ENCODE data around the gene PLAAT3. TPM values are rescaled to one million over a fixed set of nuclear protein-coding genes. Genes with fewer than 3 reads are reported as not detected.

PLAAT3 gene
- total and polyA plus RNA-seq, 2 of the 8 experiments (the other 6 are each of a cell fraction or from before 2014, with no cell fraction given) = 109 to 190 TPM

DNA sequence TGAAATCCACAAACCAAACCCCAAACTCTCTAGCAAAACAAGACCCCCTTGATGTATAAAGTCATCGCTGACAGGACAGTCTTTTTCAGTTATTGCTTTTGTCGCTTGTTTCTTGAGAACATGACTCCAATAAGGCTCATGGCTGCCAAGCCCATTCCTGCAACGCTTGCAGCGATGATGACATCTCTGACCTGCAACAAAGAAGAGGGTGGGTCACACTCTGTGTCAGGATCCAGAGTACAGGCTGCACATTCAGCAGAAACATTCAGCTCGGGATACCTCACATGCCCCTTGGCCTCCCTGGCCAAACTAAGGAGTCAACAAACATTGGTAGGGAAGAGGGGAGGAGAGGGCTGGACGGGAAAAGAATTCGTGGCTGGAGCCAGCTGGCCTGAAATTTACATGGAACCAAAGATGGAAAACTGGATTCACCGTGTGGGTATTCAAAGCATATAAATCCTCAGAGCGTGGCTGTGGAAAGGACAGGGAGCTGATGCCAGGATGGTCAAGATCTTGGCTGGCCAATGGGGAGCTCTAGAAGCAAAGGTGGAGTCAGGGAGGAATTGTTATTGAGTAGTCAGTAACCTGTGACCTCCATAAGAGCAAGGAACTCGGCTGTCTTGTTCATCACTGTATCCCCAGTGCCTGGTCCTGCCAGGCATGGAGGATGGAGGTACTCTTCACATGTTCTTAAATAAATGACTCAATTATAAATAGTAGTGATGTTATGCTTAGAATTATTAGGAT is 39.2 kb downstream of the PLAAT3 start:
- H4K5ac ChIP-seq (ENCODE audit: insufficient read length, low read depth, low read length) = no peak overlapping the region
- FAIRE-seq (no peak), DNase-seq (ENCODE audit: low read depth in 1 of 2, low spot score in 2 of 2) (no peak)
- H2BK5ac ChIP-seq (ENCODE audit: low read depth, low read length) = no peak overlapping the region
- H2BK15ac ChIP-seq (ENCODE audit: low read length) = no peak overlapping the region
- H3K4me1 ChIP-seq (replicated peaks in 1 of 4; ENCODE audit: control insufficient read depth in 3 of 4, insufficient read depth in 4 of 4, low read length in 3 of 4) = no peaks in the 10 kb centered on the region
- H3K36me3 ChIP-seq (ENCODE audit: control insufficient read depth in 2 of 4, insufficient read depth in 4 of 4, low read length in 3 of 4) = peaks cover 5 to 29% (median 18%) of the 10 kb centered on the region in 4 experiments; a peak in 6 of 8 replicates
- WGBS, 2 experiments (ENCODE audit: extremely low coverage in 1 of 2, insufficient coverage in 1 of 2, insufficient read length in 1 of 2, insufficient replicate concordance in 2 of 2, low coverage in 1 of 2, low lambda C conversion rate in 2 of 2, missing lambda C conversion rate in 1 of 2) = 93% methylated on average over 10 of the region's 10 CpGs; no CpG with 5 or more reads in 1 of the 2 experiments
- no peak overlapping the region for H2BK20ac ChIP-seq (ENCODE audit: low read length)
- H3K56ac ChIP-seq (replicated peaks; ENCODE audit: insufficient read length, low read depth, low read length) = no peak overlapping the region
- H3K4me2 ChIP-seq (ENCODE audit: insufficient read depth in 1 of 2, low read depth in 2 of 2, low read length in 2 of 2) = no peak overlapping the region
- no peak overlapping the region for H3K14ac ChIP-seq (ENCODE audit: insufficient read length)
- no peak overlapping the region for H2BK120ac ChIP-seq (replicated peaks; ENCODE audit: low read depth, low read length)
- H3K4ac ChIP-seq (replicated peaks; ENCODE audit: insufficient read length, low read depth, low read length) = no peak overlapping the region
- H3K9ac ChIP-seq (replicated peaks in 1 of 4; ENCODE audit: extremely low read depth in 1 of 4, low read depth in 3 of 4, low read length in 3 of 4) = no peak overlapping the region
- ChIA-PET CTCF (ENCODE audit: partially characterized antibody) (interaction anchor here (1.1 kb wide), 1 partner anchor 67 kb away, joined by 3 read pairs; no protein-coding TSS in a partner anchor), POLR2A (ENCODE audit: partially characterized antibody) (no interaction called here)
- H3K4me3 ChIP-seq (ENCODE audit: extremely low read depth in 1 of 4, insufficient read depth in 2 of 4, low read depth in 3 of 4, low read length in 4 of 4) = no peak overlapping the region
- H3K23ac ChIP-seq (ENCODE audit: insufficient read length) = no peak overlapping the region
- H4K8ac ChIP-seq (ENCODE audit: extremely low read depth, insufficient read depth, low read length) = no peak overlapping the region
- H3K9me3 ChIP-seq (ENCODE audit: insufficient read depth in 2 of 2, low read depth in 1 of 2, low read length in 1 of 2) = peaks cover 3% of the 10 kb centered on the region in 2 experiments
- H2BK12ac ChIP-seq (ENCODE audit: low read depth, low read length) = no peak overlapping the region
- H4K91ac ChIP-seq (replicated peaks; ENCODE audit: insufficient read length, low read length) = no peak overlapping the region
- H3K79me1 ChIP-seq (ENCODE audit: low read depth, low read length) = peaks cover 3% of the 10 kb centered on the region; the same call in 1 of the 2 replicates
- H4K20me1 ChIP-seq (replicated peaks in 1 of 2; ENCODE audit: control insufficient read depth in 1 of 2, insufficient read depth in 2 of 2, low read length in 2 of 2) = no peaks in the 10 kb centered on the region
- H3K18ac ChIP-seq (ENCODE audit: extremely low read depth, low read length) = no peak overlapping the region
- no peaks in the 10 kb centered on the region; the same call in 1 of the 2 replicates for H3K23me2 ChIP-seq (ENCODE audit: low read depth, low read length)
- no peak overlapping the region for H2AFZ ChIP-seq (ENCODE audit: low read length)
- H2AK5ac ChIP-seq (ENCODE audit: low read depth, low read length) = no peak overlapping the region
- H3K79me2 ChIP-seq (ENCODE audit: control insufficient read depth in 1 of 2, insufficient read depth in 2 of 2, low read length in 2 of 2) = peaks cover 0 to 3% of the 10 kb centered on the region in 2 experiments; a peak in 1 of 4 replicates
- H3K27me3 ChIP-seq (replicated peaks in 1 of 4; ENCODE audit: control insufficient read depth in 3 of 4, extremely low read depth in 1 of 4, insufficient read depth in 3 of 4, low read length in 3 of 4) = no peaks in the 10 kb centered on the region
- H3K27ac ChIP-seq (ENCODE audit: low read depth, low read length) = no peak overlapping the region
- TF ChIP-seq, protein P1, sequence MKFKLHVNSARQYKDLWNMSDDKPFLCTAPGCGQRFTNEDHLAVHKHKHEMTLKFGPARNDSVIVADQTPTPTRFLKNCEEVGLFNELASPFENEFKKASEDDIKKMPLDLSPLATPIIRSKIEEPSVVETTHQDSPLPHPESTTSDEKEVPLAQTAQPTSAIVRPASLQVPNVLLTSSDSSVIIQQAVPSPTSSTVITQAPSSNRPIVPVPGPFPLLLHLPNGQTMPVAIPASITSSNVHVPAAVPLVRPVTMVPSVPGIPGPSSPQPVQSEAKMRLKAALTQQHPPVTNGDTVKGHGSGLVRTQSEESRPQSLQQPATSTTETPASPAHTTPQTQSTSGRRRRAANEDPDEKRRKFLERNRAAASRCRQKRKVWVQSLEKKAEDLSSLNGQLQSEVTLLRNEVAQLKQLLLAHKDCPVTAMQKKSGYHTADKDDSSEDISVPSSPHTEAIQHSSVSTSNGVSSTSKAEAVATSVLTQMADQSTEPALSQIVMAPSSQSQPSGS (IDR thresholded peaks at IDR 0.05; ENCODE audit: low read length) = no peak
- TF ChIP-seq JUND (IDR thresholded peaks at IDR 0.05; ENCODE audit: low read length) (no peak), TAF1 (IDR thresholded peaks at IDR 0.05; ENCODE audit: low read depth, low read length) (no peak), POU5F1 (IDR thresholded peaks at IDR 0.05; ENCODE audit: low read depth, low read length) (no peak), CBX8 (IDR thresholded peaks at IDR 0.05; ENCODE audit: borderline replicate concordance, low read depth, low read length) (no peak), EP300 (IDR thresholded peaks at IDR 0.05; ENCODE audit: borderline replicate concordance in 1 of 2, low read depth in 2 of 2, low read length in 2 of 2) (no peak), GABPA (IDR thresholded peaks at IDR 0.05; ENCODE audit: borderline replicate concordance, insufficient read depth, low read length) (no peak), TEAD4 (IDR thresholded peaks at IDR 0.05; ENCODE audit: low read depth, low read length) (no peak), YY1 (IDR thresholded peaks at IDR 0.05; ENCODE audit: low read depth, low read length) (no peak), TBP (IDR thresholded peaks at IDR 0.05; ENCODE audit: low read depth, low read length) (no peak), CTBP2 (IDR thresholded peaks at IDR 0.05; ENCODE audit: borderline replicate concordance, insufficient read depth, insufficient read length, low read length) (no peak)
